ENCODE results near the gene ZDHHC7.

Gene ZDHHC7

DNA sequence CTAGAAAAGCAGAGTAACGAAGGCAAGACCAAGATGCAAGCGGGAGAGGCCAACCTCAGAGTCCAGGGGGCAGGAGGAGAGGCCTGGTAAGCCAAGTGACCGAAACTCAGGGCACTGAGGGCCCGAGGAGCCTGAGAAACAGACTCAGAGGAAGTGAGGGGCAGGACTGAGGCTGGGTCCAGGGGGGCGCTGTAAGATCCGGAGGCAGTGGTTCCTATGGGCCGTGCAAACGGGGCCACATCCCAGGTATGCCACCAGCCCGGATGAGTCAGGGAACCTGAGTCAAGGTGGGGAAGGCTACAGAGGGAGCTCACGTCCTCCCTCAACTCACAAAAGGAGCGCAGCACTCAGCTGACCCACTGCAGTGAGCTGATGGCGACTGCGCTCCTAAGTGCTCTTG is 8.3 kb downstream of the ZDHHC7 start:
- TF ChIP-seq, protein P1, sequence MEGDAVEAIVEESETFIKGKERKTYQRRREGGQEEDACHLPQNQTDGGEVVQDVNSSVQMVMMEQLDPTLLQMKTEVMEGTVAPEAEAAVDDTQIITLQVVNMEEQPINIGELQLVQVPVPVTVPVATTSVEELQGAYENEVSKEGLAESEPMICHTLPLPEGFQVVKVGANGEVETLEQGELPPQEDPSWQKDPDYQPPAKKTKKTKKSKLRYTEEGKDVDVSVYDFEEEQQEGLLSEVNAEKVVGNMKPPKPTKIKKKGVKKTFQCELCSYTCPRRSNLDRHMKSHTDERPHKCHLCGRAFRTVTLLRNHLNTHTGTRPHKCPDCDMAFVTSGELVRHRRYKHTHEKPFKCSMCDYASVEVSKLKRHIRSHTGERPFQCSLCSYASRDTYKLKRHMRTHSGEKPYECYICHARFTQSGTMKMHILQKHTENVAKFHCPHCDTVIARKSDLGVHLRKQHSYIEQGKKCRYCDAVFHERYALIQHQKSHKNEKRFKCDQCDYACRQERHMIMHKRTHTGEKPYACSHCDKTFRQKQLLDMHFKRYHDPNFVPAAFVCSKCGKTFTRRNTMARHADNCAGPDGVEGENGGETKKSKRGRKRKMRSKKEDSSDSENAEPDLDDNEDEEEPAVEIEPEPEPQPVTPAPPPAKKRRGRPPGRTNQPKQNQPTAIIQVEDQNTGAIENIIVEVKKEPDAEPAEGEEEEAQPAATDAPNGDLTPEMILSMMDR (IDR thresholded peaks at IDR 0.05), result no peak

GRCh38 chr16:85002608-85003007 is 8.7 kb downstream of the ZDHHC7 start:
- TF ChIP-seq, protein P1 (IDR thresholded peaks at IDR 0.05), result no peak

- TF ChIP-seq, protein P1 (IDR thresholded peaks at IDR 0.05), result no peak
Measured at GRCh38 chr16:85002099-85002541, 9.2 kb downstream of the ZDHHC7 start.

DNA sequence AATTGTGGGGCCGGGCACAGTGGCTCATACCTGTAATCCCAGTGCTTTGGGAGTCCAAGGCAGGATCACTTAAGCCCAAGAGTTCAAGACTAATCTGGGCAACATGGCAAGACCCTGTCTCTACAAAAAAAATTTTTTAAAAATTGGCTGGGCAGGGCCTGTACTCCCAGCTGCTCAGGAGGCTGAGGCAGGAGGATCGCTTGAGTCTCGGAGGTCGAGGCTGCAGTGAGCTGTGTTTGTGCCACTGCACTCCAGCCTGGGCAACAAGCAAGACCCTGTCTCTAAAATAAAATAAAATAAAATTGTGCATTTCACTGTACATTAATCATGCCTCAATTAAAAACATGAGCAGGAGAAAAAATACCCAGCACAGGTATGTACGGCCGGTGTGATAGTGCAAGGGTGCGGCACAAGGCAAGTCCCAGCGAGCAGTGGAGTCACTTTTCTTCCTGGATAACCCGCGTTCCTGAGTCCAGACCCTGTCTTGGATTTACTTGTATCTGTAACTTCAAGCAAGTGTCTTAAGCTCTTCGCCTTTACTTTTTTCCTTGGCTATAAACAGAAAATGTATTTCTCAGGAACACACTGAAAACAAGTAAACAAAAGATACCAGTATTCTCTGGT is 11.4 kb downstream of the ZDHHC7 start:
- TF ChIP-seq, protein P1 (IDR thresholded peaks at IDR 0.05), result no peak

DNA sequence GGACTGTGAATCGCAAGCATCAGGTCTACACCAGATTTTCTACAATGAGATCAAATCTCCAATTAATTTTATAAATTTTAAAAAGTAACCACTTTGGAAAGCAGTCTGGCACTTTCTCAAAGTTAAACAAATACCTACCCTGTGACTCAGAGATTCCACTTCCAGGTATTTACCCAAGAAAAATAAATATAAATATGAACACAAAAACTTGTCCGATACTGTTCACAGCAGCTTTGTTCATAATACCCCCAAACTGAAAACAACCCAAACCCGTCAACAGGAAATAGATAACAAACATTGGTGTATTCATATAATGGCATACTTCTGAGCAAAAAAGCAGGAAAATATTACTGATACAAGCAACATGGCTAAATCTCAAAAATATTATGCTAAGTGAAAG is 12.1 kb downstream of the ZDHHC7 start:
- TF ChIP-seq, protein P1 (IDR thresholded peaks at IDR 0.05), result no peak

GRCh38 chr16:84996365-84996764 is 15.0 kb downstream of the ZDHHC7 start:
- TF ChIP-seq, protein P1 (IDR thresholded peaks at IDR 0.05), result no peak

GRCh38 chr16:84995663-84996062 is 15.7 kb downstream of the ZDHHC7 start:
- TF ChIP-seq, protein P1 (IDR thresholded peaks at IDR 0.05), result no peak

- TF ChIP-seq, protein P1 (IDR thresholded peaks at IDR 0.05), result no peak
Measured at GRCh38 chr16:84993926-84994325, 17.4 kb downstream of the ZDHHC7 start.
